NCI-H2196 treated with DMSO at 0.1 percent for 48 hours (cell line): ENCODE results near the gene GALNT14.

Source experiments
- DNase-seq: peaks from one replicate; lab custom pipeline; 2025; ENCODE audit not compliant: unreplicated experiment; lab: John Stamatoyannopoulos, UW

GALNT14 gene

DNA sequence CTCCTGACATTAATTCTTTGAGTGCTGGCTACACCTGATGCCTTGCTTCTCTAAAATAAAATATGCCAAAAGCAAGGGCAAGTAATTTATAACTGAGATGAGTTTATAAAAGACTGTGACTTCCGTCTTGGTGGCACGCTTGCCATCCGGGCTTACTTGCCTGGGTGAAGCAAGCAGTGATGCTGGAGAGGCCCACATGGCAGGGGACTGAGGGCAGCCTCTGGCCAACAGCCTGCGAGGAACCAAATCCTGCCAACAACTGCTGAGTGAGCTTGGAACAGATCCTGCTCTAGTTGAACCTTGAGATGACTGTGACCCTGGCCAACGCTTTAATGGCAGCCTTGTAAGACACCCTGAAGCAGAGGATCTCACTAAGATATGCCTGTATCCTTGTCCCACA, 234.9 kb downstream of the GALNT14 start:
- no peak for DNase-seq

DNA sequence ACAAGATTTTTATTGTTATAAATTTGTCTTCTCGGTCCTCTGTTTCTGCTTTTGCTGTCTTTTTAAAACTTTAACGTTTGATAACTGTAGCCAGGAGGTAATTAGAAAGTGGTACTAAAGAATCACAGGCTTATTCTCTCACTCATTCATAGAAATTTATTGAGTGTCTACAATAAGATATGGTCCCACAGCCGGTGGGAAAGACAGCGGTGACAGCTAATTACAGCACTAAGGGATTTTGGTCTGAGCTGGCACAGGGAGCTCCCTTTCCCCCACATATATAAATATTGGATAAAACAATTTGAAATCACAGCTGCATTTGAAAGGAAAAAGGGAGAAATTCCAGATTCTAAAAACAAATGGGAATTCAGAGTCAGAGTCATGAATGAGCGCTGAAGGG, 237.9 kb downstream of the GALNT14 start:
- DNase-seq = no peak

DNA sequence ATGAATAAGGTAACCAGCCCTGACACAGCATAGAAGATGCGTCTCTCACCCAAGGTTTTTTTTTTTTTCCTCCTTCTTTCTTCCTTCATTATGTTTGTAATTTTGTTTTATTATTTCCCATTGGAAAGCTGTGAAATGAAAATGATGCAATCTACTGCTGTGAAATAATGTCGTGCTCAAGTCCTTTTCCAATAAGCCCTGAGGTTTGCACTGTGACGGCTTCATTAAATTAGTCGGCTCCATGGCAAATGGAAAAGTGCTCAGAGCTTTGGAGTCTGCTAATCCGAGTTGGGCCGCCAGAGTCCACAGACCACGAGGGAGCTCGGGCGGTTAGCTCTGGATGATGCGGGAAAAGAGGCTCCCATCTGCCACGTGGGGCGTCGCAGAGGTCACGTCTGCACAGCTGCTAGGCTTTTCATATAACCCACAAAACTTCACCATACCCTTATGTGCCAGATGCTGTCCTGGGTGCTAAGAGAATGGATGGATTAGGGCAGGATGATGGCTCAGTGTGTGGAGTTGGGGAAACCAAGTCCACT, 238.7 kb downstream of the GALNT14 start:
- no peak for DNase-seq

DNA sequence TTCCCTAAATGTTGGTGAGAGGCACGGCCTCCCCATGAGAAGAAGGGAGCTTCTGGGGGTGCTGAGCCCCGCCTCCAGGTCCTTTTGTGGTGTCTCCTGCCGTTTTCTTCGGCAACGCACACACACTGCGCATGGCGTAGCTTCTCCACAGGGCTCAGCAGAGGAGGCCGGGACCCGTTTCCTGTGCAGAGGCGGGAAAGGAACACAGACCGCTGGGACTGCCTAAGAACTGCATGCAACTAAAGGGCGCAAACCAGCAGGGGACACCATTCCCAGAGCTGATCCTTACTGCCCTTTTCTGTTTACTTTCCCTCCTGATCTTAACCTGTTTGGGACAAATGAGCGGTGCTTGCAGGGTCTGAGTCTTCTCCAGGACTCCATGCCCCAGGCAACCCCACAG, 240.7 kb downstream of the GALNT14 start:
- no peak for DNase-seq

DNA sequence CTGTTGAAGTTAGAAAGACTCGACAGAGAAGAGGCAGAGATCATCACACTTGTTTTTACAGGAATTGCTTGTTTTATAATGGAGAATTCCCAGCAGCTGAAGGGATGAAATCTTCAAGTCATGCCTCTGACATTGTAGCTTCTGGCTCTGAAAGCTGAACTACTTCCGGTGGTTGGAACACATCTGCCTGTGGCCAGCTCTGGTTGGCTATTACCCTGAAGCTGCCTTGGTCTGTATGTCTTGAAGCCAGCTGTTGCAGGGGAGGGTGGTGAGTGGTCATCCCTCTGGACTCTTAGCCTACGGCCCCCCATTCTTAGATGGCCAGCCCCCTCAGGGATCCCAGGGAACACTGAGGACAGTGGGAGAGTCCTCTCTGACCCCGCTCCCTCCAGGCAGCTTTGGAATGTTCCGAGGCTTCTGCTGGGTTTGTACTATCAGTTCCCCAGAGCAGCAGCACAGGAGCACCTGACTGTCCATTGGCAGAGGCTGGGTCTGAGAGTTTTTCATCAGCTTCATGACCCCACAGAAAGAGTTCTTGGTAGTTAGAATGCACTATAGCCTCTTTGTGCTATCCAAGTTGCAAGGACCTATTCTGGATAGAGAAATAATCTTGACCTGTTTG, 243.6 kb downstream of the GALNT14 start:
- no peak for DNase-seq

DNA sequence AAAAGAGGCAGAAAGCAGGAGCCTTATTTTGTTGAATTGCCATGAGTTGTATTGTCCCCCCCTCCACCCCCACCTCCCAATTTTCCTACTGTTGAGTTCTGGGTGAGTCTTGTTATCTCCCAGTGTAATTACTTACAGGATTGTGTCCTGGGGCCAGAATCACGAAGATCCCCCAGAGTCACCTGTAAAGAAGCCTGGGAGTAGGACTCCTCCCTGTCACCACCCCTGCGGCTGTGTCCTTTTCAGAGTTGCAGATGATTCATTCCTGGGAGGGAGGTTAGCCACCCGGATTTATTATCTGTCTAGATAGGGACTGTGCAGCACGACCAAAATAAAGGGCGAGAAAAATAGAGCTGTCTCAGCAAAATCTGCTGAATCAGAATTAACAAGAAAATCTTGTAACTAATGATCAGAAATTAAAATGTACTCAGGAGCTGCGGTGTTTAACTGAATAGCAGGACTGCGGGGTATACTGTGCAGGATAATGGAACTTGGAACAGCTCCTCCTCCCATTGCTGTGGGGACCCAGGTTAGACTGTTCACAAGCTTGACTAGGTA, 249.3 kb downstream of the GALNT14 start:
- no peak for DNase-seq

DNA sequence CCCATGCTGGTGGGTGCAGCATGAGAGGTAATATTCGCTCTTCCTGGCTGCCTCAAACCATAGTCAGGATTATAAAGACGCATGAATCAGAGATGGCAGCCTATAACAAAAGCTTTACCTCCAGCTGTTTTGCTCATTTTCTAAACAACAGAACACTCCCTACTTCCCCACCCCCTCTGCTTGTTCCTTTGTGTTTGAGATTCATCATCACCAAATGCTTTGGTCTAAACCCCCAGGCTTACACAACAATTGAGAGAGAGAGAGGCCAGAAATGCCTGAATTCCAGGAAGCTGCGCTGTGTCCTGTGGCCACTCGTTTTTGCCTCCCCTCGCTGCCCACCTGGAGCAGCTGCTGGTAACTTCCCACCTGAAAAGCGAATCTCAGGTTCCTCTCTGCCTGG, 252.2 kb downstream of the GALNT14 start:
- DNase-seq = no peak

DNA sequence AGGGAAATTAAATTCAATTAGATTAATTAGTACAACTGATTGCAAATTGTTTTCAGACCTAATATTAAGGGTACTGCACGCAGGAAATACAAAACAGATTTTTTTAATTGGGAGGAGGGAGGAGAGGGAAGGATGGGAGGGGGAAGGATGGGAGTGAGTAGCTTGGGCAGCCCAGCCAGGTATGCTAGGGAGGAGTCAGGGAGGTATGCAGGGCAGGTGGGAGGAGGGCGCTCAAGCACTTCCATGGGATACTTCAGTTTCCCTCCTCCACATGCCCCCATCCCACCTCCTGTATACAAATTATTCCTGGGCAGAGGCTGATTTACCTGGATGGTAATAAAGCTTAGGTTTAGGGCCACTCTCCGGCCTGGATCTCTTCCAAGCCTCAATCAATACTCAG, 254.4 kb downstream of the GALNT14 start:
- no peak for DNase-seq

DNA sequence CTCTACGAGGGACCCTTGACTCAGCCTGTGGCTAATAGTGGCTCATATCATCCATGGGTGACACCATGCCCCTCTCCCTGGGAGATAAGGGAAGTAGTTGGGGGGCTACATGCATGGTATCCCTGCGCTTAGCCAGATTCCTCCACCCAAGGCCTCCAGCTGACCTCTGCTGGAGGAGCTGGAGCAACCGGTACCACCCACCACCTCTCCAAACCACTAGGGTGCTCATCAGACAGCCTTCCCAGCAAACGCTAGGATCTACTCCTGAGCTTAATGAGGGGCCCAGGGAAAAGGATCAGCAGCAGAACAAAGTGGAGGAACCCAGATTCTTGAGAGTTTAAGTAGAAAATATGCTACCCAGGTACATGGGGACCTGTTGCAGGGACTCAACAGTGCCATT, 255.1 kb downstream of the GALNT14 start:
- no peak for DNase-seq

DNA sequence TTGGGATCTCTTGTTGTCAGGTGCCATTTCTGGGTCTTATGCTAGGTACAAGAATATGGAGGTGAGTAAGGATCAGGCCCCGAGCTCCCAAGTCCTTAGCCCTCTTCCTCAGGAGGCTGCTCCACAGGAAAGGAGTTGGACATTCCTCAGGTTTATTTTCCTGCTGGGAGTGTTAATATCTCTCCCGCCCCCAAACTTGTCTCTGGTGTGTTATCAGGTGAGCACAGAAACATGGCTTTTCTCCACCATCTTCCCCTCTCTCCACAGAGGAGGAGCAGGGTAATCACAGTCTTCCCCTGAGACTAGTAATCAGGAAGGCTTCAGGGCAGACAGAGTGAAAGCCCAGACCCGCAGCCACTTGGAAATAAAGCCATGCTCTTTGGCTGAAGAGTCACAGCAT, 257.7 kb downstream of the GALNT14 start:
- no peak for DNase-seq

DNA sequence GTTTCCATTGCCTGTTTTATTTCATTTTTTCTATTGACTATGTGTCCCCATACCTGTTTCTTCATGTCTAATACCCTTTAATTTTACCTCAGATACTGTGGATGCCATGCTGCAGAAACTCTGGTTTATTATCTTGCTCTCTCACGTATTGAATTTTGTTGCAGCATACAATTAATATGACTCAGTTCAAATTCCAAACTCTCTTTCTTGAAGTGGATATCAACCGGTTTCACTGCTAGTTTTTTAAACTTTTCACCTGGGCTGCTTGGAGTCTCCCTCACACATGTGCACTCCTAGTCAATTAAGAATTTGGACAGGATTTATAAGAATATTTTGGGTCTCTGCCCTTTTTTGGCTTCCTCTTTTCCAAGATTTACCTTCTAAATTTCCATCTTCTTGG, 260.4 kb downstream of the GALNT14 start:
- no peak for DNase-seq

DNA sequence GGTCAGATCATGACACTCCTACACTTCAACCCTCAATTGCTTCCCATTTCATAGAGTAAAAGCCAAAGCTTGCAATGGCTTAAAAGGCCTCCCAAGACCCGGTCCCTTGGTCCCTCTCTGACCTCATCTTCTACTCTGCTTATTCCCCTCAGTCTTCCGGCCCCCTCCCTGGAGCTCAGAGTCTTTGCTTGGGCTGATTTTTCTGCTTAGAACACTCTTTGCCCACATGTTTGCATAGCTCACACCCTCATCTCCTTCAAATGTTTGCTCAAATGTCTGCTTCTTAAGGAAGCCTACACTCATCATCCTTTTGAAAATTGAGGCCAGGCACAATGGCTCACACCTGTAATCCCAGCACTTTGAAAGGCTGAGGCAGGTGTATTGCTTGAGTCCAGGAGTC, 265.4 kb downstream of the GALNT14 start:
- DNase-seq = no peak

DNA sequence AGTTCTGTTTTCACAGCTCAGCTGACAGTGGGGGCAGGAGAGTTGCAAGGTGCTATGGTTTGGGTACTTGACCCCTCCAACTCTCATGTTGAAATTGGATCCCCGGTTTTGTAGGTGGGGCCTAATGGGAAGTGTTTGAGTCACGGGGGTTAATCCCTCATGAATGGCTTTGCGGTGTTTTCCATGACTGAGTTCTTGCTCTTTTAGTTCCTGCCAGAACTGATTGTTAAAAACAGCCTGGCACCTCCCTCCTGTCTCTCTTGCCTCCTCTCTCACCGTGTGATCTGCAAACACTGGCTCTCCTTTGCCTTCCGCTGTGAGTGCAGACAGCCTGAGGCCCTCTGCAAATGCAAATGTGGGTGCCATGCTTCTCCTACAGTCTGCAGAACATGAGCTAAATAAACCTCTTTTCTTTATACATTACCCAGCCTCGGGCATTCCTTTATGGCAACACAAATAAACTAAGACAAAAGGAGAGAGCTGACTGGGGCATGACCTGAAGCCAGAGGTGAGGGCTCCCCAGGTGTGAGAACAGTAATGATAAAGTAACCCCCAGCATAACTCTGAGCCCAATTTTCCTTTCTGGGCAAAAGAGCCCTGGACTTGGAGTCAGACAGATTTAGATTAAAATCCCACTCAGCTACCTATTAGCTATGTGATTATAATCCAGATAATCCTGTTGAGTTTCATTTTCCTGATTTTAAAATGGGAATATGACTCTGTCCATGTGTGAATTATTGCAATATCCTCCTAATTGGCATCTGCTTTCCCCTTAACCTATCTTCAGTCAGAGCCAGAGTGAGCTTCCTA, 266.1 kb downstream of the GALNT14 start:
- DNase-seq = no peak

DNA sequence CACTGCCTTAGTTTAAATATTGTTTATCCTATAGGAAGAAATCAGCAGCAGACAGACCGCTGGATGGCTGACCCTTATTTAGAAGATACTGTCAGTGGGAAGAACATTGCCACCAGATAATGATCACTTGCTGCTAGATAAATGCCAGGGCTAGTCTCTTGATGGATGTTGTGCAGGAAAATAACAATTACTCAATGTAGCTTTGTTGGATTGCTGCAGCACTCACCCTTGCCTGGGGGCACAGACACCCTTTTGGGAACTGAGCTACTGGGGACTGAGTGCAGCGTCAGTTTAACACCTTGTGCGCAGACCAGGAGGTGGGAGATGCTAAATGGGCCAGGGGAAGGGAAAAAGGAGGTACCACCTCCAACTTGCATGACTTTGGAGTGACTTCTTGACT, 266.8 kb downstream of the GALNT14 start:
- DNase-seq = no peak

DNA sequence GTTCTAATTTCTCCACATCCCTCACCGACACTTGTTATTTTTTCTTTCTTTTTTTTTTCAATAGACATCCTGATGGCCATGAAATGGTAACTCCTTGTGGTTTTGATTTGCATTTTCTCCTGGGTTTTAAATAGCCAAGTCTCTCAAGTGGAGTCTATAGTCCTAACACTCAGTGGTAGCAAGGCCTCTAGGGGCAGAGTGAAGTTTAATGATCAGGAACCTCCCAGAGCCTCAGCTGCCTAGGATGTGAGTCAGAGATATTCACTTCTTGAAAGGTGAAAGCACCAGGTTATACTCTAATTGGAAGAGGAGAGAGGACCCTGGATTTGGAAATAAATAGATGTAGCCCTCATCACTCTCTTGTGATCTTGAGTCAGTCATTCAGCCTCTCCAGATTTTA, 268.3 kb downstream of the GALNT14 start:
- no peak for DNase-seq

DNA sequence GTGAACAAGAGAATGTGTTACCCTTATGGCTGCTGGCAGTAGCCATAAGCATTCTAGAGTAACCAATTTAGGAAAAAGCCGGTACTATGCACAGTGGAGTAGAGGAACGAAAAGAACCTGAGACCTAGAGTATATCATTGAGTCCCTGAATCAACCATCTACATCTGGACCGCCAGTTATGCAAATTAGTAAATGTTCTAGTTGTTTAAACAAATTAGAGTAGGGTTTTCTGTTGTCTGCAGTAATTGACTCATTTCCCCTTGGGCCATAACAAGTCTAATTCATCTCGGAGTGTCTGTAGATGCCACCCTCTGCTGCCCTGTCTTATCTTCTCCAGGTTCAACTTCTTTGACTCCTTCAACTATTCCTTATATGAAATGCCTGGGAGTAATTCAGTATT, 270.9 kb downstream of the GALNT14 start:
- DNase-seq = no peak

DNA sequence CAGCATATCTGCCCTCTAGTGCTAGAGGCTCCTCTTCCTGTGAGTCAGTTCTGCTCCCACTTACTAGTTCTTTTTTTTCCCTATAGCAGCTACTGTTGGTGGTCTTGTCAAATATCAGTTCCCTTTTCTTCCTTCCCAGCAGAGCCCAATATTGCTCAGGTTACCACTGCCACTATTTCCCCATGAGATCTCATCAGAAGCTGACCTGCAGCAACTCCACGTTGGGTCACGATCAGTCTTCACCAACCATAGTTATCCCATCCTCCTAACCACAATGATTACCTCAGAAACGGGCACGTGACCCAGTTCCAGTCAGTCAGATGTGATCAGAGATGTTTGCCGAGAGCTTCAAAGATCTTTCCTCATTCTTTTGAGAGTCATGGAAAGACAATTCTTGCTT, 271.3 kb downstream of the GALNT14 start:
- DNase-seq = no peak

DNA sequence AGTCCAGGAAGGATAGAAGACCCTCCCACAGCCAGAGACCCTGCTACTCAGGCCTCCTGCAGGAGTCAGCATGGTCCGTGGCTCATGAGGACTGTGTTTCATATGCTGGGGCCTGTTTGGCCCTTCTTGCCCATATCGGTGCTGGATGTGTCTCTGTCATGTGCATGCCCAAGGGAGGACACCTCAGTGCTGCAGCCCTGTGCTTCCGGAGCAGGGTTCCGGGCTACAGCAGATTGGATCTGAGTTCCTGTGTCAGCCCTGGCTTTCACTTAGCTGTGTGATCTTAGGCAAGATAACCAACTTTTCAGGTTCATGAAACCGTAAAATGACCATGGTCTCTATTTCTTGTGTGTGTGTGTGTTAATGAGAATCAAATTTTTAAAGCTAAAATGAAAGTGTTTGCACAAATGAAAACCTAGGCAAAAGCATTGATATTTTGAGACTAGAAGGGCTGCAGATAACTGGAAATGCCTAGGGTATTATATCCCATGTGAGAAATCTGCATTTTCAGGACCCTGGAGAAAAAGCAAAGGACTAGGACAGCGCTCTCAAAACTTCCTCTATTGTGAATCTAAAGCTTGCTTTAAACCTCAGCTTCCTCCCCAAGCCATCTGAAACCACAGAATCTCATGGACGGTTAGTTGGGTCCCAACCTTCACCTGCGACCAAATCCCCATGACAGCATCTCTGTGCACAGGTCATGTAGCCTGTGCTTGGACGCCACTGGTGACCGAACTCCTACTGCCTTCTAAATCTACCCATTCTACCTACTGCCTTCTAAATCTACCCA, 272.2 kb downstream of the GALNT14 start:
- no peak for DNase-seq

DNA sequence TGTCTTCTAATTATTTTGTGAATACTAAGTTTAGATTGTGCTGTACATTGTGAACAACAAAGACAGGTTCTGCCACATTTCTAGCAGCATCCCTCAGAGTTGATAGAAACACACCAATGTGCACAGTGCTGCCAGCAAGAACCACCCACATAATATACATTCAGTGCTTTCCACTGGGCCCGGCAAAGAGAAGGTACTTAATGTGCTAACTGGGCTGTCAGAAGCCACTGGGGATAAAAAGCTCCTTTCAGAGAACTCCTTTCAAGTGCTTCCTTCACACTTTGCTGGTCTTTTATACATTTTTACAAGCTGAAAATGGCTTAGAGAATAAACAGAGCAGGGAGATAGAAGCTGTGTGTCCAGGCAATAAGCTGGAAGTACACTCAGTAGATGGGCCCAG, 273.0 kb downstream of the GALNT14 start:
- no peak for DNase-seq

DNA sequence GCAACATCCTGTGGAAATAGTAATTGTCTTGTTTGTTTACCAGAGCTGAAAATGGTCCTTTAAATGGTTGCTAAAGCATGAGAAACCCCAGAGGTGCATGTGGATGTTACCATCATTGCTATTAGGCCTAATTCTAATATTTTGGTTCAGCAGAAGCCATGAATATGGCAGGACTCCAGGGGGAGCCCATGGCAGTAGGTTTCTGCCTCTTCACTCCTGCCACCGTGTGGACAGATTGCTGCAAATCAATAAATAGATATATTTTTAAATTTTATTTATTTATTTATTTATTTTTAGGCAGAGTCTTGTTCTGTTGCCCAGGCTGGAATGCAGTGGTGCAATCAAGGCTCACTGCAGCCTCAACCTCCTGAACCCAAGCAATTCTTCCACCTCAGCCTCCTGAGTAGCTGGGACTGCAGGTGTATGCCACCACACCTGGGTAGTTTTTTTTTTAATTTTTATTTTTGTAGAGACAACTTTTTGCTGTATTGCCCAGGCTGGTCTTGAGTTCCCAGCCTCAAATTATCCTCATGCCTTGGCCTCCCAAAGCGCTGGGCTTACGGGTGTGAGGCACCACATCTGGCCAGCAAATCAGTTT, 276.1 kb downstream of the GALNT14 start:
- no peak for DNase-seq

DNA sequence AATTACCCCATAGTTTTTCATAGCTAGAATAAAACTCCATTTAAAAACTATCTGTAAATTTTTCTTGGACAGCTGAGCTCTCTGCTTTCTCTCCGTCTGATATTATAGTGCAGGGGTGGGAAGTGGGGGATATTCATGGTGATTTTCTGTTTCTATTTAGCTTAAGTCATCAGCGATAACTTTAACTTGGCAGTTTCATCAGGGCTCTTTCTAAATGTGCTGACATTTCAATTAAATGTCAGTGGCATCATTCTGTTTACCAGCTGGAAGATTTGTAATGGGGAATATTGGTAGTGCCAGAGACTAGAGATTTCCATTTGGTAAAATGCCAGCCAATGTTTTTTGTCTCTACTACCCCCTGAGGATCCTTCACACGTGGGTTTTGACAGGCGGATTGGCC, 277.5 kb downstream of the GALNT14 start:
- DNase-seq = no peak
